OCI-LY1 (cell line): ENCODE data around the gene TMED8.

Experiments used
- CTCF ChIP-seq: fragments of 200-600 bp; sonication (generic), shearing (Covaris generic); IDR thresholded peaks from 2 replicates; pipeline ENCODE4 v1.5.1; 2017; ENCODE audit warnings: mild to moderate bottlenecking, antibody characterized with exemption, low read length, moderate library complexity, mixed read lengths
- EZH2 ChIP-seq: fragments of 200-600 bp; sonication (generic), shearing (Covaris generic); IDR thresholded peaks from 2 replicates; pipeline ENCODE4 v1.8.0; 2017; ENCODE audit warnings: borderline replicate concordance, mixed run types, mild to moderate bottlenecking, antibody characterized with exemption, low read length, moderate library complexity, mixed read lengths

DNA sequence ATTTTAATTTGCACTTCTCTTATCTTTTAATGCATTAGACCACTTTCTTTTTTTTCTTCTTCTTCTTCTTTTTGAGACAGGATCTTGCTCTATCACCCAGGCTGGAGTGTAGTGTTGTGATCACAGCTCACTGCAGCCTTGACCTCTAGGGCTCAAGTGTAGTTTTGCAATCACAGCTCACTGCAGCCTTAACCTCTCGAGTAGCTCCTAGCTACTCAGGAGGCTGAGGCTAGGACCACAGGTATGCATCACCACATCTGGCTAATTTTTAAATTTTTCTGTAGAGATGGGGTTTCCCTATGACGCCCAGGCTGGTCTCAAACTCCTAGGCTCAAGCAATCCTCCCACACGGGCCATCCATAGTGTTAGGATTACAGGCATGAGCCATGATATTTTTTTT lies 12.7 kb downstream of the TMED8 start:
- TF ChIP-seq CTCF (no peak), EZH2 (no peak)
